H9 (cell line): ENCODE measurements around the gene PRSS16. TPM values are rescaled to one million over a fixed set of nuclear protein-coding genes. Genes with fewer than 3 reads are reported as not detected.

Experiments
- DNase-seq: peaks from one replicate; pipeline ENCODE4 v3.0.0-alpha.2; 2017
- H2AFZ ChIP-seq: one replicate; pipeline ENCODE4 v1.6.1; 2013; ENCODE audit warnings: mild to moderate bottlenecking, low read length, control low read depth, moderate library complexity
- H2AK5ac ChIP-seq: 2 replicates; pipeline ENCODE4 v1.6.1; 2013; ENCODE audit warnings: low read length, control low read depth, mixed read lengths; ENCODE audit not compliant: insufficient read length
- H2BK120ac ChIP-seq: one replicate; pipeline ENCODE4 v1.6.1; 2013; ENCODE audit warnings: low read depth, mild to moderate bottlenecking, low read length, control low read depth, inconsistent platforms; ENCODE audit not compliant: poor library complexity, severe bottlenecking
- H2BK12ac ChIP-seq: 2 replicates; pipeline ENCODE4 v1.6.1; 2013; ENCODE audit warnings: low read length, control low read depth, mixed read lengths, low read depth; ENCODE audit not compliant: insufficient read length
- H2BK15ac ChIP-seq: 2 replicates; pipeline ENCODE4 v1.6.1; 2013; ENCODE audit warnings: low read depth, low read length, control low read depth
- H2BK20ac ChIP-seq: one replicate; pipeline ENCODE4 v1.6.1; 2013; ENCODE audit warnings: low read depth, mild to moderate bottlenecking, low read length, control low read depth, inconsistent platforms; ENCODE audit not compliant: poor library complexity, severe bottlenecking
- H2BK5ac ChIP-seq: 2 replicates; pipeline ENCODE4 v1.6.1; 2013; ENCODE audit warnings: low read length, control low read depth, mixed read lengths; ENCODE audit not compliant: insufficient read length
- H3K14ac ChIP-seq: 2 replicates; pipeline ENCODE4 v1.6.1; 2013; ENCODE audit warnings: low read length, control low read depth; ENCODE audit not compliant: insufficient read depth
- H3K18ac ChIP-seq: 2 replicates; pipeline ENCODE4 v1.6.1; 2013; ENCODE audit warnings: low read depth, mild to moderate bottlenecking, mixed read lengths, low read length, control low read depth; ENCODE audit not compliant: insufficient read length
- H3K23ac ChIP-seq: 2 replicates; pipeline ENCODE4 v1.6.1; 2013; ENCODE audit warnings: low read length, control low read depth, mixed read lengths, low read depth; ENCODE audit not compliant: insufficient read length
- H3K23me2 ChIP-seq: 2 replicates; pipeline ENCODE4 v1.6.1; 2013; ENCODE audit warnings: low read depth, mild to moderate bottlenecking, mixed read lengths, low read length, control low read depth; ENCODE audit not compliant: insufficient read length, poor library complexity, severe bottlenecking
- H3K27ac ChIP-seq: 2 replicates; pipeline ENCODE4 v1.5.1; 2013; ENCODE audit warnings: low read length, control low read depth, mixed read lengths, low read depth; ENCODE audit not compliant: insufficient read length
- H3K27me3 ChIP-seq: 2 replicates; pipeline ENCODE4 v1.6.1; 2013; ENCODE audit warnings: low read length, control low read depth, inconsistent platforms; ENCODE audit not compliant: insufficient read depth
- H3K4ac ChIP-seq: 2 replicates; pipeline ENCODE4 v1.6.1; 2013; ENCODE audit warnings: low read depth, mild to moderate bottlenecking, control low read depth, inconsistent platforms, low read length, moderate library complexity
- H3K4me1 ChIP-seq: 2 replicates; pipeline ENCODE4 v1.6.1; 2013; ENCODE audit warnings: low read length, control low read depth, inconsistent platforms; ENCODE audit not compliant: insufficient read depth
- H3K4me2 ChIP-seq: 2 replicates; pipeline ENCODE4 v1.6.1; 2013; ENCODE audit warnings: low read length, control low read depth, mixed read lengths; ENCODE audit not compliant: insufficient read length, insufficient read depth
- H3K56ac ChIP-seq: 2 replicates; pipeline ENCODE4 v1.6.1; 2013; ENCODE audit warnings: low read depth, mild to moderate bottlenecking, mixed read lengths, low read length, control low read depth; ENCODE audit not compliant: insufficient read length
- H3K79me1 ChIP-seq: 2 replicates; pipeline ENCODE4 v1.6.1; 2013; ENCODE audit warnings: low read depth, mild to moderate bottlenecking, moderate library complexity, low read length, control low read depth, inconsistent platforms; ENCODE audit not compliant: insufficient read depth, poor library complexity, severe bottlenecking
- H3K79me2 ChIP-seq: 2 replicates; pipeline ENCODE4 v1.6.1; 2013; ENCODE audit warnings: low read length, control low read depth, inconsistent platforms; ENCODE audit not compliant: insufficient read depth
- H3K9ac ChIP-seq: 2 replicates; pipeline ENCODE4 v1.6.1; 2013; ENCODE audit warnings: low read length, control low read depth, mixed read lengths; ENCODE audit not compliant: insufficient read length; ENCODE audit errors: extremely low read depth
- H3K9me3 ChIP-seq: one replicate; pipeline ENCODE4 v1.6.1; 2013; ENCODE audit warnings: low read depth, low read length, inconsistent platforms; ENCODE audit not compliant: control insufficient read depth
- H3T11ph ChIP-seq: one replicate; pipeline ENCODE4 v1.6.1; 2013; ENCODE audit warnings: mild to moderate bottlenecking, low read length, control low read depth, inconsistent platforms
- H4K20me1 ChIP-seq: one replicate; pipeline ENCODE4 v1.6.1; 2013; ENCODE audit not compliant: control insufficient read depth, insufficient read length, insufficient read depth
- H4K5ac ChIP-seq: 2 replicates; pipeline ENCODE4 v1.6.1; 2013; ENCODE audit warnings: low read depth, mild to moderate bottlenecking, mixed read lengths, low read length, control low read depth; ENCODE audit not compliant: insufficient read length
- H4K8ac ChIP-seq: replicated peaks from 2 replicates; pipeline ENCODE4 v1.6.1; 2013; ENCODE audit warnings: low read length, control low read depth, mixed read lengths, low read depth; ENCODE audit not compliant: insufficient read length
- H4K91ac ChIP-seq: 2 replicates; pipeline ENCODE4 v1.6.1; 2013; ENCODE audit warnings: low read depth, mild to moderate bottlenecking, moderate library complexity, mixed read lengths, low read length, control low read depth; ENCODE audit not compliant: insufficient read length
- H3K27ac Mint-ChIP-seq, 3 experiments: 2 replicates in 2 of 3; 3 replicates in 1 of 3; pipeline ENCODE4 v1.8.0; 2020 to 2021; ENCODE audit warnings: mixed read lengths in 3 of 3, mild to moderate bottlenecking in 1 of 3, moderate library complexity in 1 of 3
- H3K27me3 Mint-ChIP-seq: 2 replicates; pipeline ENCODE4 v1.8.0; 2021; ENCODE audit warnings: low read depth, mild to moderate bottlenecking, moderate library complexity, mixed read lengths
- H3K36me3 Mint-ChIP-seq, 3 experiments: 2 replicates in 2 of 3; 3 replicates in 1 of 3; pipeline ENCODE4 v1.8.0; 2020 to 2021; ENCODE audit warnings: low read depth in 3 of 3, mixed read lengths in 3 of 3; ENCODE audit not compliant: insufficient read depth in 1 of 3
- H3K4me1 Mint-ChIP-seq, 2 experiments: 2 replicates each; pipeline ENCODE4 v1.8.0; 2020; ENCODE audit warnings: mixed read lengths in 2 of 2
- H3K4me3 Mint-ChIP-seq, 2 experiments: 2 replicates in 1 of 2; 3 replicates in 1 of 2; pipeline ENCODE4 v1.8.0; 2020 to 2021; ENCODE audit warnings: mild to moderate bottlenecking in 2 of 2, mixed read lengths in 2 of 2, moderate library complexity in 1 of 2
- H3K9me3 Mint-ChIP-seq, 2 experiments: 2 replicates in 1 of 2; 3 replicates in 1 of 2; pipeline ENCODE4 v1.8.0; 2020; ENCODE audit warnings: mild to moderate bottlenecking in 2 of 2, mixed read lengths in 2 of 2, moderate library complexity in 1 of 2
- WGBS: extraction: QIAGEN DNeasy Blood & Tissue Kit; methylation state at CpG from one replicate; pipeline ENCODE4 v1.1.7; 2013; ENCODE audit warnings: missing lambda C conversion rate, low lambda C conversion rate, mixed read lengths; ENCODE audit not compliant: insufficient read length; ENCODE audit errors: extremely low coverage; 5-methylcytosine and 5-hydroxymethylcytosine counted together
- total RNA-seq: library from RNA; stranded (reverse); gene quantifications from 2 replicates; pipeline ENCODE4 v1.2.1, GENCODE V29; 2021
- TF ChIP-seq, protein P1 (sequence below): fragments of 200-600 bp; sonication (generic); conservative IDR thresholded peaks from 3 replicates; pipeline ENCODE4 v1.8.0; 2021; ENCODE audit warnings: antibody characterized with exemption, mild to moderate bottlenecking

PRSS16 gene
- total RNA-seq, 1 experiment from 2014 or later = 14.8 TPM

DNA sequence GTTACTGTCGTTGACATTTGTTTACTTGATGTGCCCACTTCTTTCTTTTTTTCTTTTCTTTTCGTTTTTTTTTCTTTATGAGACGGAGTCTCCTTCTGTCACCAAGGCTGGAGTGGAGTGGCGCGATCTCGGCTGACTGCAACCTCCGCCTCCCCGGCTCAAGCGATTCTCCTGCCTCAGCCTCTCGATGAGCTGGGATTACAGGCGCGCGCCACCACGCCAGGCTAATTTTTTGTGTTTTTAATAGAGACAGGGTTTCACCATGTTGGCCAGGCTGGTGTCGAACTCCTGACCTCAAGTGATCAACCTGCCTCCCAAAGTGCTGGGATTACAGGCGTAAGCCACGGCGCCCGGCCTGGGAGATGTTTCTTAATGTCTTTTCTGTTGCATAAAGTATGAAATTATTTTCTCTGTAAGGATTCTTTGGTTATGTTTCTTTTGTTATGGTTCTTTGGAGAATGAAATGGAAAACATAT lies 33.3 kb upstream of the PRSS16 start:
- H3K14ac ChIP-seq = no peak overlapping the region
- no peaks in the 10 kb centered on the region for H3K9me3 ChIP-seq
- H3T11ph ChIP-seq = no peak overlapping the region
- no peak overlapping the region for H3K9ac ChIP-seq
- no peak overlapping the region for H4K91ac ChIP-seq
- H4K5ac ChIP-seq = no peak overlapping the region
- no peaks in the 10 kb centered on the region for H3K79me1 ChIP-seq
- no peak overlapping the region for H2BK20ac ChIP-seq
- no peak overlapping the region for H3K27ac ChIP-seq
- H3K23me2 ChIP-seq = no peaks in the 10 kb centered on the region
- no peak overlapping the region for H3K23ac ChIP-seq
- WGBS = no CpG with 5 or more reads among the region's 19 CpGs
- peaks cover 0 to 3% of the 10 kb centered on the region in 2 experiments; a peak in 1 of 4 replicates for H3K4me1 Mint-ChIP-seq
- no peak overlapping the region for H4K8ac ChIP-seq
- H3K36me3 Mint-ChIP-seq = no peaks in the 10 kb centered on the region; a peak in 1 of 7 replicates
- no peak overlapping the region for H2BK5ac ChIP-seq
- H3K4me3 Mint-ChIP-seq = peak overlapping the region; percentile 94
- H4K20me1 ChIP-seq = no peaks in the 10 kb centered on the region
- H2AK5ac ChIP-seq = no peak overlapping the region
- no peak for DNase-seq
- H2BK15ac ChIP-seq = no peak overlapping the region
- H2AFZ ChIP-seq = no peak overlapping the region
- H3K9me3 Mint-ChIP-seq = no peaks in the 10 kb centered on the region; a peak in 1 of 5 replicates
- peak overlapping the region; percentile 12 for H3K4me2 ChIP-seq
- peak overlapping the region in 1 of 3 experiments; percentile 70; a peak in 1 of 7 replicates for H3K27ac Mint-ChIP-seq
- H2BK12ac ChIP-seq = no peak overlapping the region
- H3K79me2 ChIP-seq = no peaks in the 10 kb centered on the region
- no peak overlapping the region for H3K4ac ChIP-seq
- H3K27me3 Mint-ChIP-seq = peaks cover 7% of the 10 kb centered on the region
- H3K18ac ChIP-seq = no peak overlapping the region
- H2BK120ac ChIP-seq = no peak overlapping the region
- TF ChIP-seq, protein P1, sequence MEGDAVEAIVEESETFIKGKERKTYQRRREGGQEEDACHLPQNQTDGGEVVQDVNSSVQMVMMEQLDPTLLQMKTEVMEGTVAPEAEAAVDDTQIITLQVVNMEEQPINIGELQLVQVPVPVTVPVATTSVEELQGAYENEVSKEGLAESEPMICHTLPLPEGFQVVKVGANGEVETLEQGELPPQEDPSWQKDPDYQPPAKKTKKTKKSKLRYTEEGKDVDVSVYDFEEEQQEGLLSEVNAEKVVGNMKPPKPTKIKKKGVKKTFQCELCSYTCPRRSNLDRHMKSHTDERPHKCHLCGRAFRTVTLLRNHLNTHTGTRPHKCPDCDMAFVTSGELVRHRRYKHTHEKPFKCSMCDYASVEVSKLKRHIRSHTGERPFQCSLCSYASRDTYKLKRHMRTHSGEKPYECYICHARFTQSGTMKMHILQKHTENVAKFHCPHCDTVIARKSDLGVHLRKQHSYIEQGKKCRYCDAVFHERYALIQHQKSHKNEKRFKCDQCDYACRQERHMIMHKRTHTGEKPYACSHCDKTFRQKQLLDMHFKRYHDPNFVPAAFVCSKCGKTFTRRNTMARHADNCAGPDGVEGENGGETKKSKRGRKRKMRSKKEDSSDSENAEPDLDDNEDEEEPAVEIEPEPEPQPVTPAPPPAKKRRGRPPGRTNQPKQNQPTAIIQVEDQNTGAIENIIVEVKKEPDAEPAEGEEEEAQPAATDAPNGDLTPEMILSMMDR = no peak
- H3K56ac ChIP-seq = no peak overlapping the region
- peaks cover 2% of the 10 kb centered on the region for H3K4me1 ChIP-seq
- no peaks in the 10 kb centered on the region for H3K27me3 ChIP-seq
